Fibroblast of mammary gland (primary cell): Measurements from ENCODE around the gene CORO1C.

Source experiments
- DNase-seq: peaks from one replicate; pipeline ENCODE4 v3.0.0-alpha.2; 2010; ENCODE audit warnings: low read depth
- H3K4me3 ChIP-seq: 2 replicates; pipeline ENCODE4 v1.5.1; 2011; ENCODE audit warnings: low read depth, mild to moderate bottlenecking, low read length, moderate library complexity; ENCODE audit not compliant: control insufficient read depth
- CTCF ChIP-seq: conservative IDR thresholded peaks from 2 replicates; pipeline ENCODE4 v1.5.1; 2011; ENCODE audit warnings: low read depth, low read length, inconsistent platforms; ENCODE audit not compliant: control insufficient read depth, insufficient read depth

Gene CORO1C

GRCh38 chr12:108613548-108613947 is 117.8 kb downstream of the CORO1C start:
- DNase-seq = no peak
- H3K4me3 ChIP-seq = no peak overlapping the region
- TF ChIP-seq CTCF = no peak

- no peak for DNase-seq
- no peak for TF ChIP-seq CTCF
- H3K4me3 ChIP-seq = no peak overlapping the region
These were observed 118.5 kb downstream of the CORO1C start for GRCh38 chr12:108612788-108613282.

- no peak overlapping the region for H3K4me3 ChIP-seq
- peak; percentile 65 for TF ChIP-seq CTCF
- peak; percentile 99 for DNase-seq
These were observed 119.4 kb downstream of the CORO1C start for GRCh38 chr12:108611884-108612415.

GRCh38 chr12:108610856-108611605 is 120.3 kb downstream of the CORO1C start:
- H3K4me3 ChIP-seq = no peak overlapping the region
- no peak for TF ChIP-seq CTCF
- no peak for DNase-seq

DNA sequence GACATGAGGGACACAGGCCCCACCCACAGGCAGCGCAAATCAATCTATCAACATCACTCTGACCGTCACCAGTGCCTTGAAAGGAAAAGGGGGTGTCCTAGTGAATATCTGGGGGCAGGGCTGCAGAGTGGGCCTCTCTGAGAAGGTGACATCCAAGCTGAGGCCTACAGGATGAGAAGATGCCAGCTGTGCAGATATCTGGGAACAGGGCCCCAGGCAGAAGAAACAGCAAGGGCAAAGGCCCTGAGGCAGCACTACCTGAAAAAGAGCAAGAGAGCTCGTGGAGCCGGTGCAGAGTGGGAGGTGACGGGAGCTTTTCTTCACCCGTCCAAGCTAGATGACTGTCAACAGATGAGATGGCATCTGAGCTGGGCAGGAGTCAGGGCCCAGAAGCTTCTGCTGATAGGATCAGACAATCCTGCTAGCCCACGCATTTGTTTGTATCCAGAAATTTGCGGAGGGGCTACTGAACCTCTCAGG is 120.9 kb downstream of the CORO1C start:
- H3K4me3 ChIP-seq = no peak overlapping the region
- no peak for DNase-seq
- no peak for TF ChIP-seq CTCF

DNA sequence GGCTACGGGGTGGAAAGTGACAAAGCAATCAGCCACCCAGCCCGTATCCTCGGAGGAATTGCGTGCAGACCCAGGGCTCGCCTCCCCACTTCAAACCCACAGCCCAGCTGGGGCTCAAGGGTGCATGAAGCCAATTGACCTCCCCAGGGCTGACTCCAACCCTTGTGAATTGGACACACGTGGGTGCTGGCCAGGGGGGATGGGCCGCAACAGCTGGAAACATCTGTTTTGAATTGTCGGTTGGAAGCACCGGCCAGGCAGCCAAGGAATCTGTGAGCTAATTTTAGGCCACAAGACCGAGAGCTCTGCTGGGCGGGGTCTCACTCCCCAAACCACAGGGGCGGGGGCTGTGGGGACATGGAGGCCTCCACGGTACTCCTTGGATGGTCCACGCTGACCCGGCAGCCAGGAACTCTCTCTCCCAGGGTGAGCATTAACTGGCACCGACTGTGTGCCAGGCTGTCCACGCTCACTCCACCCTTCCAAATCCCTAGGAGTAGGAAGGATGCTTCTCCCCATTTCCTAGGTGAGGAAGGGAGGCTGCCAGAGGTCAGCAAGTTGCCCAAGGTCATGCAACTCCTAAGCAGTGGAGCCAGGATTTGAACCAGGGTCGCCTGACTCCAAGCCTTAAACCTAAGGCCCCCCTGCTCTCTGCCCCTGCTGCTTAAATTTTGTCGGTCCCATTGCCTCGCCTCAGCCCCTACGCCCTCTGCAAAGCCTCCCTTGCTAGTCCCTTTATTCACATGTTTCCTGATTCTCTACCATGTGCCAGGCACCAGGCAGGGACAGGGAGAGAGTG is 121.6 kb downstream of the CORO1C start:
- peak; percentile 94 for DNase-seq
- TF ChIP-seq CTCF = no peak
- no peak overlapping the region for H3K4me3 ChIP-seq
